ENCODE data around the gene ZNRF3. TPM values are rescaled to one million over a fixed set of nuclear protein-coding genes. Genes with fewer than 3 reads are reported as not detected.
"Not testable (repeated sequence)": the region's sequence is repeated elsewhere in the genome, so short reads cannot be mapped to it uniquely, and the experiment has no call there.

Gene ZNRF3
- polyA plus RNA-seq, 1 donor from 2014 or later, result 2.9 TPM

- Histone ChIP-seq H3K27me3 (ENCODE audit: insufficient read depth, low read depth, low read length) (no peaks in the 10 kb centered on the region), H3K79me2 (replicated peaks; ENCODE audit: insufficient read depth, low read length) (no peaks in the 10 kb centered on the region), H3K27ac (ENCODE audit: low read length) (no peak overlapping the region), H3K9ac (ENCODE audit: low read length) (no peak overlapping the region), H3K4me3 (ENCODE audit: low read length) (no peak overlapping the region), H3K9me2 (ENCODE audit: insufficient read depth, low read length) (no peaks in the 10 kb centered on the region), H4K20me1 (ENCODE audit: insufficient read depth) (no peaks in the 10 kb centered on the region), H2AFZ (ENCODE audit: low read depth, low read length) (no peak overlapping the region), H3K36me3 (ENCODE audit: insufficient read depth, low read length) (no peaks in the 10 kb centered on the region), H3K9me3 (ENCODE audit: low read length) (no peaks in the 10 kb centered on the region), H3F3A (ENCODE audit: insufficient read depth, low read length, poor library complexity, severe bottlenecking) (no peaks in the 10 kb centered on the region), H3K4me2 (ENCODE audit: low read length) (no peak overlapping the region)
- no peak for TF ChIP-seq POLR2AphosphoS5 (IDR thresholded peaks at IDR 0.05)
- TF ChIP-seq EP300 (conservative IDR thresholded peaks at IDR 0.05; ENCODE audit: poor library complexity, severe bottlenecking), result no peak
- no peak for TF ChIP-seq EZH2 (IDR thresholded peaks at IDR 0.05; ENCODE audit: borderline replicate concordance, insufficient read depth, low read length, poor library complexity, severe bottlenecking)
- no peak for TF ChIP-seq SMC3 (conservative IDR thresholded peaks at IDR 0.05; ENCODE audit: poor library complexity)
- no peak for TF ChIP-seq TAF1 (IDR thresholded peaks at IDR 0.05; ENCODE audit: low read depth)
- no peak for TF ChIP-seq RAD21 (conservative IDR thresholded peaks at IDR 0.05)
- no peak for TF ChIP-seq CTCF (IDR thresholded peaks at IDR 0.05; ENCODE audit: poor library complexity, severe bottlenecking)
- TF ChIP-seq REST (IDR thresholded peaks at IDR 0.05; ENCODE audit: borderline replicate concordance), result no peak
- TF ChIP-seq MXI1 (conservative IDR thresholded peaks at IDR 0.05; ENCODE audit: poor library complexity, severe bottlenecking), result no peak
These were observed 18.3 kb upstream of the ZNRF3 start for GRCh38 chr22:28864878-28865596.

GRCh38 chr22:28867191-28867590 lies 16.2 kb upstream of the ZNRF3 start:
- Histone ChIP-seq H3K9me3 (ENCODE audit: low read length) (no peaks in the 10 kb centered on the region), H4K20me1 (ENCODE audit: insufficient read depth) (no peaks in the 10 kb centered on the region), H3K79me2 (replicated peaks; ENCODE audit: insufficient read depth, low read length) (no peaks in the 10 kb centered on the region), H3K9ac (ENCODE audit: low read length) (no peak overlapping the region), H3F3A (ENCODE audit: insufficient read depth, low read length, poor library complexity, severe bottlenecking) (no peaks in the 10 kb centered on the region), H3K4me3 (ENCODE audit: low read length) (no peak overlapping the region), H2AFZ (ENCODE audit: low read depth, low read length) (no peak overlapping the region), H3K27me3 (ENCODE audit: insufficient read depth, low read depth, low read length) (no peaks in the 10 kb centered on the region), H3K36me3 (ENCODE audit: insufficient read depth, low read length) (no peaks in the 10 kb centered on the region), H3K27ac (ENCODE audit: low read length) (no peak overlapping the region), H3K9me2 (ENCODE audit: insufficient read depth, low read length) (no peaks in the 10 kb centered on the region), H3K4me2 (ENCODE audit: low read length) (no peak overlapping the region)
- TF ChIP-seq TAF1 (IDR thresholded peaks at IDR 0.05; ENCODE audit: low read depth) (no peak), RAD21 (conservative IDR thresholded peaks at IDR 0.05) (no peak), CTCF (IDR thresholded peaks at IDR 0.05; ENCODE audit: poor library complexity, severe bottlenecking) (no peak), EP300 (conservative IDR thresholded peaks at IDR 0.05; ENCODE audit: poor library complexity, severe bottlenecking) (no peak), MXI1 (conservative IDR thresholded peaks at IDR 0.05; ENCODE audit: poor library complexity, severe bottlenecking) (no peak), SMC3 (conservative IDR thresholded peaks at IDR 0.05; ENCODE audit: poor library complexity) (no peak)

GRCh38 chr22:28868389-28868788 lies 15.0 kb upstream of the ZNRF3 start:
- not testable (repeated sequence) for H2AFZ ChIP-seq (ENCODE audit: low read depth, low read length); H3K27me3 ChIP-seq (ENCODE audit: insufficient read depth, low read depth, low read length); H4K20me1 ChIP-seq (ENCODE audit: insufficient read depth); H3K9me3 ChIP-seq (ENCODE audit: low read length); H3K9me2 ChIP-seq (ENCODE audit: insufficient read depth, low read length); H3K4me3 ChIP-seq (ENCODE audit: low read length); H3K79me2 ChIP-seq (replicated peaks; ENCODE audit: insufficient read depth, low read length); H3K36me3 ChIP-seq (ENCODE audit: insufficient read depth, low read length); H3F3A ChIP-seq (ENCODE audit: insufficient read depth, low read length, poor library complexity, severe bottlenecking); H3K27ac ChIP-seq (ENCODE audit: low read length); H3K4me2 ChIP-seq (ENCODE audit: low read length); H3K9ac ChIP-seq (ENCODE audit: low read length)
